GM21619 (cell line): ENCODE results near the gene GOLGA8B.
"Not testable (repeated sequence)": the region's sequence is repeated elsewhere in the genome, so short reads cannot be mapped to it uniquely, and the experiment has no call there.

ENCODE experiments used
- ATAC-seq: cut with Tn5 transposase; IDR thresholded peaks from one replicate; pipeline ENCODE4 v1.9.1; 2021; ENCODE audit not compliant: unreplicated experiment

The GOLGA8B gene

GRCh38 chr15:34583399-34584329 is at the start of gene GOLGA8B:
TSS of gene GOLGA8B (minus strand) at chr15:34583651. CDS start at chr15:34535912, 47,739 bp downstream.
- peak; percentile 60 for ATAC-seq

- ATAC-seq, result not testable (repeated sequence)
These were observed 49.7 kb upstream of the GOLGA8B start for GRCh38 chr15:34633165-34633564.

DNA sequence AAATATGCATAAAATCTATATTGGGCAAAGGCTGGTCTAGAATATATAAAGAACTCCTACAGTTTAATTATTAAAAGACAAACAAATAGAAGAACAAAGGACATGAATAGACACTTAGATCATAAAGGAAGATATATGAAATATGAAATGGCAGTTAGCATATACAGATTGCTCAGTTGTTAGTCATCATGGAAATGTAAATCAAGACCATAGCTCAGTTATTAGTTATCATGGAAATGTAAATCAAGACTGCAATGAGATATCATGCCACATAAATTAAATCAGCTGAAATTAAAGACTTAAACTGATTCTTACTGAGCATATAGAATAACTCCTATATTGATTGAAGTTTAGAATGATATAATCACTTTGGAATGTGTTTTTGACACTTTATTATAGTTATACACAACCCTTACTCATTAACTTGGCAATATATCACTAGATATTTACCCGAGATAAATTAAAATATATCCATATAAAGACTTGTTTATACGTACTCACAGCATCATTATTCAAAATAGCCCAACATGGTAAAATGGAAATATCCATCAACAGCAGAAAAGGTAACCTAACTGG is 45.2 kb upstream of the GOLGA8B start:
- no peak for ATAC-seq

- no peak for ATAC-seq
These were observed 41.6 kb upstream of the GOLGA8B start for GRCh38 chr15:34625007-34625406.

GRCh38 chr15:34621675-34622074 is 38.2 kb upstream of the GOLGA8B start:
- ATAC-seq, result no peak

- no peak for ATAC-seq
These were observed 37.4 kb upstream of the GOLGA8B start for GRCh38 chr15:34620814-34621213.

DNA sequence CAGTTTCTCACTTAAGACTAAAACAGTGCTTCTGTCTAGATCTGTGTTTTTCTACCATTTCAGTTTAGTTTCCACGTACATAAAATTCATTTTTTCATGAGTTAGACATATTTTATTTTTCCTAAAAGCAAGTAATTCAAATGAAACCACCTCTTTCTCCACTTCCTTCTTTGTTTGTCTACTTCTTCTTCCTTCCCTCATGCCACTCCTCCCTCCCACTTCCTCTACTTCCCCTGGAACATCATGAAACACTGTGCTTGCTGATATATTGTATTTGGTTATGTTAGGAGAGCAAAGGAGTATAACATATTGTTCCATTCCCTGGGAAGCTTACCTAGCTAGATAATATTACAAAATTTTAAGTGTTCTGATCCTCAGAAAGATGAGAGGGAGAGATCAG is 36.7 kb upstream of the GOLGA8B start:
- ATAC-seq, result no peak

GRCh38 chr15:34619151-34619550 is 35.7 kb upstream of the GOLGA8B start:
- no peak for ATAC-seq

DNA sequence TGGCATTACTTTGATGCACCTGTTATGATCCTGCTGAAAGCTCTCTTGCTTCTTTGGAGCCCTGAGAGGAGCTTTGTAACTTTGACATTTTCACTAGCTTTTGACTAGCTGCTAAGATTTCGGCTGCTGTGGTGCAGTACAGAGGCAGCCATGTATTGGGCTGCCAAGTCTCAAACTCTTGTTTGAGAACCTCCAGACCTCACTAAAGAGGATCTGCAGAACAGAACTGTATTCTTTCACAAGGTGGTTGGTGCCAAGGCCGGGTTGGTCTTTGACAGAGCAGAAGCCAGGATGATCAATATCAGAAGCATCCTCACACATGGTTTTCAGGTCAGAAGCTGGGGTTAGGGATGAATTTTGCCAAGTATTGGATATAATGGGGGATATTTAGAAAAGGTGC is 34.6 kb upstream of the GOLGA8B start:
- no peak for ATAC-seq

DNA sequence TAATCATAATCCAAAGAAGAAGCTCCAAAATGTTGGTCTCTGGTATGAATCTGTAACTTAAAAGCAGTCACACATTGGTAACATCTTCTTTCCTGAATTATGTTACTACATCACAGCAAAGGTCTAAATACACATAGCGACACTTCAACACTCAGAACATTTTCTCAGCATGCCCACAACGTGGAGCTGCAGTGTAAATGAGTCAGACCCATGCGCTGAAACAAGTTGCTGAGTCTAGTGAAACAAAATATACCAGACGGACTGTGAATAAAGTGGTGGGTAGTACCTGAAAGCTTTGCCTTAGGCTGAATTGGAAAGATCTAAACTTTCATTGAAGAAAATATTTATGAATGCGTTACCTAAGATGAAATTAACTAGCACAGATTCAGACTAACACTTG is 33.2 kb upstream of the GOLGA8B start:
- ATAC-seq, result no peak

DNA sequence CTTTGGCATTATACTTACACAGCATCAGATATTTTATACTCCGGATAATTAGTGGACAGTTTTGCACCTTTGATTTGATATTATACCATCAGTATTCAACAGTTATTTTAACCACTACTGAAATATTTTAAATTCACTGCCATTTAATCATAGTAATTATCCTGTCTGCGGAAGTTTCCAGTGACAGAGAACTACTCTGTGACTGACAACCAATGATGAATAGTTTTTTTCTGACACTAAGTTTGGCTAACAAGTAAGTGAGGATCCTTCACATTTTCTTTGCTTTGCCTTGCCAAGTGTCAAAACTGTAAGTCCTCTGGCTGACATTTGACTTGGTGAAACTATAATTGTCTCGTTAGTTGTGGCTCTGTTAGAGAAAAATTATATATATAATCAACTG is 30.5 kb upstream of the GOLGA8B start:
- no peak for ATAC-seq

GRCh38 chr15:34613301-34613700 is 29.9 kb upstream of the GOLGA8B start:
- no peak for ATAC-seq

DNA sequence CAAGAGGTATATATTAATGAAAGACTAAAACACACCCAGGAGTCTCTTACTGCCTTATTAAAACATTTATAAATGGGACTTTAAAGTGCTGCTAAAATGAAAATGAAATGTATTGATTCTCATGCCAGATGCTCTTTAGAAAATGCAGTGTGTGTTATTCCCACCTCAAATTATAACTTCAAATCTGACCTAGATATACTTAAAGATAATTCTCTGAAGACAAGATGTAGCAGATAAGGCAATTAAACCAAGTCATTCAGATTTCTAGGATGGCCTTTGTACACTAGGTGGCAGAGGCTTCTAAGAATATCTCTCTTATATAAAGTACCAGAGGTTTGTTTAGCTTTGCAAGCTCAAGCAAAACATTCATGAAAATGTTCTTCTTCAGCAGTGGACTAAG is 26.9 kb upstream of the GOLGA8B start:
- ATAC-seq, result no peak

DNA sequence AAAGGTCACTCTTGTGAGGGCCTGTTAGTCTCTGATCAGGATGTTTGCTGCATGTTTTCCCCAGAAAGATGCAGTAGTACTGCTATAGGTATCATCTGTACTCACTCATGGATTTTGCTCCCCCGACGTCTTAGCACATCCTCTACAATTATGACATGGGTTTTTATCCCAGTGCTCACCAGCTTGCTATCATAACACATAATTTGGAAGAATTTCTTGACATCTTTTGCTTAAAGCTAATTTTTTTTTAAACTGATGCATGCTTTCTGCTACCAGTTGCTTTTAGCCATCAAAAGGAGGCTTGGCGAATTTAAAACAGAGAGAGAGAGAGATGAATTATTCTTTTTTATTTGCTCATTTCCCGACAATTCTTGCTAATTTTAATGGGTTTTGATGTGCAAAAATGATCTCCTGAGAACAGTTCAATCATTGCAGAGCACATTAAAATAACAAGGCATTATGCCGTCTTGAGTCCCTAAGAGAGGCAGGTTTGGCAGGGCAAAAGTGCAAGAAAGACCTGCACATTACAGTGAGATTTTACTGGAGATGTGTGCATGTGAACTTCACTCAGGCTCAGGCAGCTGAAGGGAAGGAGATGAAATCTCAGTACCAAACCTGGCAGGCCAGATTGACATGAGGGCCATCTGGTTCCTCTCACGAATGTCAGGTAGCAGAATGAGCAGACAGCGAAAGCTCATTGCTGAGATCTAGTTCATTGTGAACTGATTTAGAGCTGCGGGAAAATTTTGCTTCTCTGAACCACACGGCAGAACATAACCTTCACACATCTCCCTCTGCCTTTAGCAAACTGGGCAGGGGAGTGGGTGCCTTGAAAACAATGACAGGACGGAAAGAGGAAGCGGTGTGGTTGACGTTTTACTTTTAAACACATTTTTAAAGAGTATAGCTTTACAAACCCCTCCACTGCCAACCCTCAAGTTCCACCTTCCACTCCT is 25.9 kb upstream of the GOLGA8B start:
- no peak for ATAC-seq

- no peak for ATAC-seq
These were observed 25.1 kb upstream of the GOLGA8B start for GRCh38 chr15:34608517-34608916.

DNA sequence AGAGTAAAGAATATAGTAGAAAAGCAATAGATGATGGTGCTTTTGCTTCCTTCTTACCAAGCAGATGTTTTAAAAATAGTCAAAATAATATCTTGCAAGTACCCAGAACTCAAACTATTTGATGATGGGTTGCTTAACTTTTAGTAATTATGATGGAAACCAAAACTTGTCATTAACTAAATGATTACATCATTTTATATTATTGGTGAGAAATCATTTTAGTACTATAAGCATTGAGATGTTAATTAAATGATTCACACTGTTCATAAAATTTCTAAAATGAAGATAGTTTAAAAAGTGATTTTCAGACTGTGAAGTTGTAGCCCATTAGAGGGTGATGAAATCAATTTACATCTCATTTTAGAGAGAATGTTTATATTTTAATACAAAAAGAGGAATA is 24.4 kb upstream of the GOLGA8B start:
- ATAC-seq, result no peak

GRCh38 chr15:34606545-34606944 is 23.1 kb upstream of the GOLGA8B start:
- no peak for ATAC-seq

- ATAC-seq, result no peak
These were observed 22.7 kb upstream of the GOLGA8B start for GRCh38 chr15:34606131-34606530.

DNA sequence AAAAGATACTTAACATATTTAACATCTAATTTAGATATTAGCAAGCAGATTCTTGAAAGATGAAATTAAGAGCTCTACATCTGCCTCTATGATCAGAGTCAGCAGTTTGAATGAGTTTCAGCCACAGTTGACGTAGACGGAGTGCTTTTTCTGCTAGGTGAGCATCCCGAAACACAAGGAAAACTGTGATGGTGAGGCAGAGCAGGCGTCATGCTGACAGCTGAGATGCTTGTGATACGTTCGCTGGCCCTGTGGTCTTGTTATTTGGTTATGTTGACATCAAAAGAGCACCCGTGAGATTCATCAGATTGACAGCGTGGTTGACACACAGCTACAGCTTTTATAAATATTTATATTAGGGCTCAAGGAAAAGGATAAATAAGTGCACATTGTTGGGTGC is 19.6 kb upstream of the GOLGA8B start:
- ATAC-seq, result no peak

- ATAC-seq, result no peak
These were observed 17.5 kb upstream of the GOLGA8B start for GRCh38 chr15:34600923-34601322.
